H1 (cell line): Measurements from ENCODE around the gene PCDHB6. TPM values are rescaled to one million over a fixed set of nuclear protein-coding genes. Genes with fewer than 3 reads are reported as not detected.
A peak's percentile ranks its signal among the peaks of the same experiment; 100 is the strongest.
"Not testable (repeated sequence)": the region's sequence is repeated elsewhere in the genome, so short reads cannot be mapped to it uniquely, and the experiment has no call there.

Experiments used
- CTCF ChIA-PET: fragments of 300-600 bp; sonication (Branson Sonifier 250); formaldehyde crosslinking; loops from one replicate; lab custom pipeline; 2021; ENCODE audit not compliant: partially characterized antibody; lab: Charles Lee
- POLR2A ChIA-PET: fragments of 300-600 bp; sonication (Branson Sonifier 250); formaldehyde crosslinking; loops from one replicate; lab custom pipeline; 2021; ENCODE audit warnings: inconsistent platforms; ENCODE audit not compliant: partially characterized antibody; lab: Charles Lee
- DNase-seq, 2 experiments: peaks; one replicate each; pipeline versions ENCODE4 v3.0.0 to v3.0.0-alpha.2; 2010 to 2022; ENCODE audit warnings: low spot score in 2 of 2, low read depth in 1 of 2, mixed read lengths in 1 of 2
- FAIRE-seq: peaks from 2 replicates; lab custom pipeline; 2011; peaks lifted over from hg19 to GRCh38; lab: Jason Lieb, UNC
- H2AFZ ChIP-seq: 2 replicates; pipeline ENCODE4 v1.8.1; 2012; ENCODE audit warnings: low read length, inconsistent platforms
- H2AK5ac ChIP-seq: 2 replicates; pipeline ENCODE4 v1.6.1; 2013; ENCODE audit warnings: low read depth, low read length
- H2BK120ac ChIP-seq: replicated peaks from 2 replicates; pipeline ENCODE3; 2013; ENCODE audit warnings: low read depth, low read length, inconsistent platforms
- H2BK12ac ChIP-seq: 2 replicates; pipeline ENCODE4 v1.6.1; 2013; ENCODE audit warnings: low read depth, low read length
- H2BK15ac ChIP-seq: 2 replicates; pipeline ENCODE4 v1.6.1; 2013; ENCODE audit warnings: low read length
- H2BK20ac ChIP-seq: 2 replicates; pipeline ENCODE4 v1.6.1; 2013; ENCODE audit warnings: low read length
- H2BK5ac ChIP-seq: 2 replicates; pipeline ENCODE4 v1.6.1; 2013; ENCODE audit warnings: low read depth, low read length
- H3K14ac ChIP-seq: 2 replicates; pipeline ENCODE4 v1.6.1; 2013; ENCODE audit warnings: inconsistent platforms; ENCODE audit not compliant: insufficient read length
- H3K18ac ChIP-seq: 2 replicates; pipeline ENCODE4 v1.6.1; 2013; ENCODE audit warnings: low read length; ENCODE audit errors: extremely low read depth
- H3K23ac ChIP-seq: 2 replicates; pipeline ENCODE4 v1.6.1; 2013; ENCODE audit warnings: inconsistent platforms; ENCODE audit not compliant: insufficient read length
- H3K23me2 ChIP-seq: 2 replicates; pipeline ENCODE4 v1.6.1; 2013; ENCODE audit warnings: low read depth, low read length
- H3K27ac ChIP-seq: 2 replicates; pipeline ENCODE4 v1.6.1; 2011; ENCODE audit warnings: low read depth, low read length, inconsistent platforms
- H3K27me3 ChIP-seq, 4 experiments: replicated peaks in 1 of 4; 1 replicate in 1 of 4; 2 replicates in 3 of 4; pipeline versions ENCODE4 v1.6.1 to v1.8.1; 2011 to 2013; ENCODE audit warnings: low read length in 3 of 4, mild to moderate bottlenecking in 3 of 4, inconsistent platforms in 2 of 4, mixed read lengths in 2 of 4, moderate library complexity in 1 of 4; ENCODE audit not compliant: control insufficient read depth in 3 of 4, insufficient read depth in 3 of 4; ENCODE audit errors: extremely low read depth in 1 of 4
- H3K36me3 ChIP-seq, 4 experiments: 2 replicates each; pipeline versions ENCODE4 v1.6.1 to v1.8.1; 2011 to 2013; ENCODE audit warnings: mild to moderate bottlenecking in 4 of 4, low read length in 3 of 4, moderate library complexity in 2 of 4, control low read depth in 1 of 4, inconsistent platforms in 1 of 4; ENCODE audit not compliant: insufficient read depth in 4 of 4, control insufficient read depth in 2 of 4
- H3K4ac ChIP-seq: replicated peaks from 2 replicates; pipeline ENCODE3; 2013; ENCODE audit warnings: low read length, low read depth, mixed read lengths, inconsistent platforms; ENCODE audit not compliant: insufficient read length
- H3K4me1 ChIP-seq, 4 experiments: replicated peaks in 1 of 4; 1 replicate in 1 of 4; 2 replicates in 3 of 4; pipeline versions ENCODE4 v1.6.1 to v1.8.1; 2011 to 2013; ENCODE audit warnings: low read length in 3 of 4, inconsistent platforms in 2 of 4, mixed read lengths in 1 of 4; ENCODE audit not compliant: insufficient read depth in 4 of 4, control insufficient read depth in 3 of 4
- H3K4me2 ChIP-seq, 2 experiments: 2 replicates each; pipeline versions ENCODE4 v1.6.1 to v1.8.1; 2011 to 2013; ENCODE audit warnings: low read depth in 2 of 2, low read length in 2 of 2, control low read depth in 1 of 2, inconsistent platforms in 1 of 2, mild to moderate bottlenecking in 1 of 2; ENCODE audit not compliant: insufficient read depth in 1 of 2
- H3K4me3 ChIP-seq, 4 experiments: fragments of 200-600, 300-600 bp in 1 of 4; sonication (generic), shearing (Covaris generic), sonication (Bioruptor Twin) in 1 of 4; 2 replicates each; pipeline versions ENCODE4 v1.5.1 to v1.8.1; 2011 to 2016; ENCODE audit warnings: low read length in 4 of 4, low read depth in 3 of 4, control low read depth in 2 of 4, inconsistent platforms in 2 of 4, mild to moderate bottlenecking in 2 of 4, mixed read lengths in 1 of 4, moderate library complexity in 1 of 4; ENCODE audit not compliant: insufficient read depth in 2 of 4; ENCODE audit errors: extremely low read depth in 1 of 4
- H3K56ac ChIP-seq: replicated peaks from 2 replicates; pipeline ENCODE3; 2013; ENCODE audit warnings: low read depth, mild to moderate bottlenecking, mixed read lengths, low read length, inconsistent platforms; ENCODE audit not compliant: insufficient read length
- H3K79me1 ChIP-seq: 2 replicates; pipeline ENCODE4 v1.6.1; 2013; ENCODE audit warnings: low read depth, low read length, control low read depth
- H3K79me2 ChIP-seq, 2 experiments: 2 replicates each; pipeline versions ENCODE4 v1.6.1 to v1.8.1; 2012 to 2013; ENCODE audit warnings: low read length in 2 of 2, mild to moderate bottlenecking in 2 of 2, inconsistent platforms in 1 of 2; ENCODE audit not compliant: insufficient read depth in 2 of 2, control insufficient read depth in 1 of 2
- H3K9ac ChIP-seq, 4 experiments: replicated peaks in 1 of 4; 1 replicate in 1 of 4; 2 replicates in 3 of 4; pipeline versions ENCODE4 v1.6.1 to v1.8.1; 2011 to 2013; ENCODE audit warnings: low read depth in 3 of 4, low read length in 3 of 4, control low read depth in 2 of 4, mild to moderate bottlenecking in 2 of 4, moderate library complexity in 2 of 4, inconsistent platforms in 1 of 4; ENCODE audit errors: extremely low read depth in 1 of 4
- H3K9me3 ChIP-seq, 2 experiments: 2 replicates each; pipeline versions ENCODE4 v1.6.1 to v1.8.1; 2012 to 2013; ENCODE audit warnings: mild to moderate bottlenecking in 2 of 2, moderate library complexity in 2 of 2, control low read depth in 1 of 2, inconsistent platforms in 1 of 2, low read depth in 1 of 2, low read length in 1 of 2, mixed read lengths in 1 of 2; ENCODE audit not compliant: insufficient read depth in 2 of 2
- H4K20me1 ChIP-seq, 2 experiments: replicated peaks in 1 of 2; 2 replicates each; pipeline versions ENCODE3 to v1.8.1; 2011 to 2013; ENCODE audit warnings: inconsistent platforms in 2 of 2, low read length in 2 of 2, mild to moderate bottlenecking in 1 of 2; ENCODE audit not compliant: insufficient read depth in 2 of 2, control insufficient read depth in 1 of 2
- H4K5ac ChIP-seq: 2 replicates; pipeline ENCODE4 v1.6.1; 2013; ENCODE audit warnings: low read length, low read depth, mixed read lengths, inconsistent platforms; ENCODE audit not compliant: insufficient read length
- H4K8ac ChIP-seq: 2 replicates; pipeline ENCODE4 v1.8.0; 2013; ENCODE audit warnings: mild to moderate bottlenecking, moderate library complexity, low read length, inconsistent platforms; ENCODE audit not compliant: insufficient read depth; ENCODE audit errors: extremely low read depth
- H4K91ac ChIP-seq: replicated peaks from 2 replicates; pipeline ENCODE3; 2013; ENCODE audit warnings: low read length, mixed read lengths, inconsistent platforms; ENCODE audit not compliant: insufficient read length
- WGBS, 2 experiments: shearing (Covaris generic) in 1 of 2; methylation state at CpG; one replicate each; pipeline versions ENCODE4 v1.1.6 to v1.1.7; 2013 to 2015; ENCODE audit warnings: low lambda C conversion rate in 2 of 2, mixed read lengths in 2 of 2, inconsistent platforms in 1 of 2, low coverage in 1 of 2, missing lambda C conversion rate in 1 of 2; ENCODE audit not compliant: insufficient replicate concordance in 2 of 2, insufficient coverage in 1 of 2, insufficient read length in 1 of 2; ENCODE audit errors: extremely low coverage in 1 of 2, missing lambda C conversion rate in 1 of 2; 5-methylcytosine and 5-hydroxymethylcytosine counted together
- polyA plus RNA-seq, 7 experiments: library from polyadenylated mRNA; depleted of rRNA in 3 of 7; stranded (reverse) in 5 of 7; unstranded in 2 of 7; fragments of >200 nt in 5 of 7; fragments of 200-250 nt in 2 of 7; gene quantifications; 1 replicate in 5 of 7; 2 replicates in 1 of 7; 4 replicates in 1 of 7; pipeline versions ENCODE4 v1.2.1 to v1.2.3, GENCODE V29; 2011 to 2013; ENCODE audit warnings: missing spikeins in 2 of 7, mixed read lengths in 2 of 7
- total RNA-seq: library from RNA; stranded (reverse); fragmentation: NEBNext Ultra II Directional; extraction: Animal tissue kit (Norgen Biotek cat#: 25700); gene quantifications from 2 replicates; pipeline ENCODE4 v1.2.1, GENCODE V29; 2021
- TF ChIP-seq, protein P1 (sequence below), 3 experiments: IDR thresholded peaks; 1 replicate in 2 of 3; 2 replicates in 1 of 3; pipeline versions ENCODE4 v1.5.1 to v1.6.1; 2011; ENCODE audit warnings: low read length in 3 of 3, mild to moderate bottlenecking in 3 of 3, inconsistent platforms in 2 of 3, low read depth in 1 of 3, moderate library complexity in 1 of 3; ENCODE audit not compliant: insufficient read depth in 1 of 3; ENCODE audit errors: control extremely low read depth in 1 of 3

The PCDHB6 gene
- total and polyA plus RNA-seq, 2 of the 8 experiments (the other 6 are each of a cell fraction or from before 2014, with no cell fraction given), result 0.28 to 0.29 TPM

GRCh38 chr5:141184117-141184855 lies 34.4 kb downstream of the PCDHB6 start:
- H2AFZ ChIP-seq, H3K79me1 ChIP-seq, H2AK5ac ChIP-seq, H4K91ac ChIP-seq, H3K27me3 ChIP-seq, H3K56ac ChIP-seq, H3K36me3 ChIP-seq, H3K23me2 ChIP-seq, H3K23ac ChIP-seq, H3K14ac ChIP-seq, H4K5ac ChIP-seq, H3K4me3 ChIP-seq, H4K8ac ChIP-seq, H2BK120ac ChIP-seq, H2BK5ac ChIP-seq, H4K20me1 ChIP-seq, H2BK20ac ChIP-seq, H3K9me3 ChIP-seq, H3K4me1 ChIP-seq, H3K18ac ChIP-seq, H2BK15ac ChIP-seq, H3K27ac ChIP-seq, FAIRE-seq, H3K4ac ChIP-seq, DNase-seq, H2BK12ac ChIP-seq, POLR2A ChIA-PET, H3K9ac ChIP-seq, H3K4me2 ChIP-seq, H3K79me2 ChIP-seq: not testable (repeated sequence)
- whole genome bisulfite sequencing, 2 experiments, result 92% methylated on average over 27 of the region's 69 CpGs; no CpG with 5 or more reads in 1 of the 2 experiments
- CTCF ChIA-PET, result interaction anchor here (1.6 to 3.8 kb wide), 3 partner anchors 13 to 39 kb away, joined by 4 to 39 read pairs (median 35); partner anchors contain the start of genes PCDHB11 and PCDHB14
- TF ChIP-seq, protein P1, sequence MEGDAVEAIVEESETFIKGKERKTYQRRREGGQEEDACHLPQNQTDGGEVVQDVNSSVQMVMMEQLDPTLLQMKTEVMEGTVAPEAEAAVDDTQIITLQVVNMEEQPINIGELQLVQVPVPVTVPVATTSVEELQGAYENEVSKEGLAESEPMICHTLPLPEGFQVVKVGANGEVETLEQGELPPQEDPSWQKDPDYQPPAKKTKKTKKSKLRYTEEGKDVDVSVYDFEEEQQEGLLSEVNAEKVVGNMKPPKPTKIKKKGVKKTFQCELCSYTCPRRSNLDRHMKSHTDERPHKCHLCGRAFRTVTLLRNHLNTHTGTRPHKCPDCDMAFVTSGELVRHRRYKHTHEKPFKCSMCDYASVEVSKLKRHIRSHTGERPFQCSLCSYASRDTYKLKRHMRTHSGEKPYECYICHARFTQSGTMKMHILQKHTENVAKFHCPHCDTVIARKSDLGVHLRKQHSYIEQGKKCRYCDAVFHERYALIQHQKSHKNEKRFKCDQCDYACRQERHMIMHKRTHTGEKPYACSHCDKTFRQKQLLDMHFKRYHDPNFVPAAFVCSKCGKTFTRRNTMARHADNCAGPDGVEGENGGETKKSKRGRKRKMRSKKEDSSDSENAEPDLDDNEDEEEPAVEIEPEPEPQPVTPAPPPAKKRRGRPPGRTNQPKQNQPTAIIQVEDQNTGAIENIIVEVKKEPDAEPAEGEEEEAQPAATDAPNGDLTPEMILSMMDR (IDR thresholded peaks at IDR 0.05; ENCODE audit: control extremely low read depth in 1 of 3, insufficient read depth in 1 of 3, low read depth in 1 of 3, low read length in 3 of 3), result 0 out of 4 replicates have a peak, but pooled peaks of 1 of the 3 experiments have one; percentile 8
